NCI-H345 (cell line): ENCODE data around the gene CEMIP.

Experiments
- DNase-seq: peaks from one replicate; lab custom pipeline; 2025; lab: John Stamatoyannopoulos, UW

CEMIP gene

DNA sequence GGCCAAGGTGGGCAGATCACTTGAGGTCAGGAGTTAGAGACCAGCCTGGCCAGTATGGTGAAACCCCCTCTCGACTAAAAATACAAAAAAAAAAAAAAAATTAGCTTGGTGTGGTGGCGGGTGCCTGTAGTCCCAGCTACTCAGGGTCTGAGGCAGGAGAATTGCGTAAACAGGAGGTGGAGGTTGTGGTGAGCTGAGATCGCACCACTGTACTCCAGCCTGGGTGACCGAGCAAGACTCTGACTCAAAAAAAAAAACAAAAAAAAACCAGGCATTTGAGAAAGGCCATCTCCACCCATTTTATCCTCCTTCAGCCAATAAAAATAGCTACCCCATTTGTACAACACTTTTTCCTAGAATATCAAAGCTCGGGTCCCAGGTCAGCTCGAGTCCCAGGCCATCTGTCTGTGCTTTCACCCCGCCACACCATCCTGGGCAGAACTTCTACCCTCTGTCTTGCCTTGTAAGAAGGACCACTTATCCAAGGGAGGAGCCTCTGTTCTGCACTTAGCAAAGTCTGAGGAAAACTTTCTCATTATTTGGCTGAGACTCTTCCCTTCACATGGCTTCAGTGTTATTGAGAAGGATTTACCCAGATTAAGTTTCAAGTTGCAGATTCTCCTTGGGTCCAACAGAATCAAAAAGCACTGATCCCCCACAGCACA lies 111.3 kb downstream of the CEMIP start:
- no peak for DNase-seq

DNA sequence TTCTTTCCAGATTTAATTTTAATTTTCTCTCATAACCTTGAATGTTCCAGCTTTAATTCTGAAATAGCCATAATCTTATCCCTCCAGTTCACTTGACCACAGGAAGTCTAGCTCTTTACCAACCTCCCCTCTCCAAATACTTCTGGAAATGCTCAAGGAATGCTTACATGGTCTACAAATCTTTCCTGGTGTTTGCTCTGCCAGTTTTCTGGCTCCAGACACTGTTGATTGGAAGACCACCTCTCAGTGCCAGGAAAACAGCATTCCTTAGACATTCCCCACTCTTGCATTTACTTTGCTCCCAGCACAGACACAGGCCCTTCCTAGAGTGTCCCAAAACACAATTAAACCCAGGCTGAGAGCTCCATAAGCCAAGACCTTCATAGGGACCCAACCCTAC lies 111.8 kb downstream of the CEMIP start:
- no peak for DNase-seq

GRCh38 chr15:80892414-80892813 lies 113.2 kb downstream of the CEMIP start:
- no peak for DNase-seq

- no peak for DNase-seq
Measured at GRCh38 chr15:80893777-80894176, 114.6 kb downstream of the CEMIP start.

GRCh38 chr15:80895091-80895490 lies 115.9 kb downstream of the CEMIP start:
- no peak for DNase-seq

DNA sequence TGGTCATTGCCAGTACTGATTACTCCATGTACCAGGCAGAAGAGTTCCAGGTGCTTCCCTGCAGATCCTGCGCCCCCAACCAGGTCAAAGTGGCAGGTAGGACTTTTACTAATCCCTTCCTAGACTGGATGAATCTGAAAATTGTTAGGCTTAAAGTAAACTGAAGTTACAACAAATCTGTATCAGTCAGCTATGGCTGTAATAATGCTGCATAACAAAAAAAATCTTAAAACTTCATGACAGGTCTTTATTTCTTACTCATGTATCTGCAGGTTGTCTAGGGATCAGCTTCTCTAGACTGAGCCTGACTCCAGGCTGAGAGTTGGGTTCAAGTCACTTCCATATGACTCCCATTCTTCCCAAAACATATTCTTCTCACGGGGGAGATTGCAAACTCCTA lies 116.8 kb downstream of the CEMIP start:
- no peak for DNase-seq

DNA sequence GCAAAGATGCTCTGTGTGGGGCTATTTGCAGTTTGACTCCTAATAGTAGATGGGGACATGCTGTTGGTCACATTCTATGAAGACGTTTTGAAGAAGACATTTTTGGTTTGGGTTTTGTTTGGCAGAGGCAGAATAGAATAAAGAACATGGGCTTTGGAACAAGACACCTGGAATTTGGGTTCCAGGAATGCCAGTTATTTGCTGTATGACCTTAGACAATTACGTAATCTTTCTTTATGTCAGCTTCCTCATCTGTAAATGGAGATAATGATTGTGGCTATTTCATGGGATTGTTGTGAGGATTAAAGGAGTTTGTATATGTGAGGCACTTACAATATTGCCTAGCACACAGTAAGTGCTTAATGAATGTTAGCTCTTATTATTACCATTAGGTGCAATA lies 118.9 kb downstream of the CEMIP start:
- no peak for DNase-seq

GRCh38 chr15:80902298-80902801 lies 123.2 kb downstream of the CEMIP start:
- no peak for DNase-seq

DNA sequence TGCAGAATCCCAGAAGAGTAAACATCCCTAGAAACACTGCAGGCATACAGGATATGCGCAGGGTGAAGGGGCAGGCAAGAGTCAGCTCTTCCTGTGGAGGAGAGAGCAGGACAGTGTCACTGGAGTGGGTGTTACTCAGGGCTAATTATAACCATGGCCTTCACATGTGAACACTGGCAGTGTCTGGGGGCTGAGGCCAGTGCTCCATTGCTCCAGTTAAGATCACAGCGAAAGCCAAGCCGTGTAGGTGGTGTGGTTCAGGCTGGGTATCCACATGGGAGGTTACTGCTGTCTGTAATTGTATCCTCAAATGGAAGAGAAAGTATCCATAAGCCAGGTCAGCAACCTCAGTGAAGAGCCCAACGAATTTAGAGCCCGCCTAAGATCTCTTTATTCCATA lies 125.8 kb downstream of the CEMIP start:
- DNase-seq, result no peak

DNA sequence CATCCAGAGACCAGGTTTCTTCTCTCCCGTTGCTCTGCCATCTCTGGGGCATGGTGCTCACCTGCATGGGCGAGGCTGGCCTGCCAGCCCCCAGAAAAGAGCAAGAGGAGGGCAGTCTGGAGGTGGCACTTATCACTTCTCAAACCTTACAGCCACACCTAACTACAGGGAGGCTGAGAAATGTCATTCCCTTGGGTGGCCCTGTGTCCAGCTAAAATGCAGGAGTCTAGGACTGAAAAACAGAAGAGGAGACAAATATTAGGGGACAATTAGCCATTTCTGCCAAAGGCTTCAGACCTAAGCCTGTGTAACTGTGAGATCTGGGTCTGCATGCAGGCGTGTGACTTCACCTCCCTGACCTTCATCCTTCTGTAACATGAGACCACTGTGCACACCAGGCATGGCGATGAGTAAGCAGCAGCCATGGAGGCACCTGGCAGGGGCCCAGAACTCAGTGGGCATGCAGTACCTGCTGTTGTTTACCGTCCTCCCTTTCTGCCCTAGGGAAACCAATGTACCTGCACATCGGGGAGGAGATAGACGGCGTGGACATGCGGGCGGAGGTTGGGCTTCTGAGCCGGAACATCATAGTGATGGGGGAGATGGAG lies 127.1 kb downstream of the CEMIP start:
- DNase-seq, result peak; percentile 91

- DNase-seq, result no peak
Measured at GRCh38 chr15:80911821-80912220, 132.7 kb downstream of the CEMIP start.

- DNase-seq, result no peak
Measured at GRCh38 chr15:80912673-80913072, 133.5 kb downstream of the CEMIP start.

GRCh38 chr15:80913541-80913940 lies 134.4 kb downstream of the CEMIP start:
- no peak for DNase-seq

DNA sequence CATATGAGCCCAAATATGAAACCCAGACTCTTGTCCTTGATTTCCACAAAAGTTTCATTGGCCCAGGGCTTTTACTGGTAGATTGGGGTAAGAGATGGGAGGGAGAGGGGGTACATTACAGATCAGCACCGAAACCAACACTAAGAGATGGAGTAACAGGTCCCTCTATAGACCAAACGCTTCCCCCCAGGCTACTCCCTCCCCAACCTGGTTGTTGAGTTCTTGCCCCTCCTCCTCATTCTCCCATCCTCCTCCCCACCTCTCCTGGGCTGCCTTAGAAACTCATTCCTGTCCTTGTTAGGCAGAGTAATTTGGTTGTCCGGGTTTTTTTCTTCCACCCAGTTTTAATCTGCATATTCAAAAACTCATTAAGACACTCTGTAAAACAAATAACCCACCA lies 136.3 kb downstream of the CEMIP start:
- no peak for DNase-seq

GRCh38 chr15:80916056-80916455 lies 136.9 kb downstream of the CEMIP start:
- DNase-seq, result no peak

DNA sequence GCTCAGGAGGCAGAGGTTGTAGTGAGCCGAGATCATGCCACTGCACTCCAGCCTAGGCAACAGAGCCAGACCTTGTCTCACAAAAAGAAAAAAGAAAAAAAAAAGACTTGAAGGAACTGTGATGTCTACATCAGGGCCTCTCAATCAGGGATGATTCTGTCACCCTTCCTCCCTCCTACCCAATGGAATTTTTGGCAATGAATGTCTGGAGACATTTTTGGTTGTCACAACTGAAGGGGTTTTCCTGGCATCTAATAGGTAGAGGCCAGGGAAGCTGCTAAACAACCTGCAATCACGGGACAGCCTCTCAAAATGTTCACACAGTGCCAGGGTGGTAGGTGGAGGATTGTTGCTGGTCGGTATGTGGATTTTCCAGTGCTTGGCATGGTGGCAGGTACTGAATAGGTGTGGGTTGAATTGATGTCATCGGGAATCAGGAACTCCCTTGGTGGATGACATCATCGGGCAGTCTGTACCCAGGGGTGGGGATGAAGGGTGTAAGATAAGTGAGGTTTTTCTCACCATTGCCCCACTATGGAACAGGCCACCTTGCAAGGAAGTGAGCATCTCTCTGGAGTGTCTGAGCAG lies 139.1 kb downstream of the CEMIP start:
- DNase-seq, result no peak

GRCh38 chr15:80920271-80920699 lies 141.1 kb downstream of the CEMIP start:
- no peak for DNase-seq

DNA sequence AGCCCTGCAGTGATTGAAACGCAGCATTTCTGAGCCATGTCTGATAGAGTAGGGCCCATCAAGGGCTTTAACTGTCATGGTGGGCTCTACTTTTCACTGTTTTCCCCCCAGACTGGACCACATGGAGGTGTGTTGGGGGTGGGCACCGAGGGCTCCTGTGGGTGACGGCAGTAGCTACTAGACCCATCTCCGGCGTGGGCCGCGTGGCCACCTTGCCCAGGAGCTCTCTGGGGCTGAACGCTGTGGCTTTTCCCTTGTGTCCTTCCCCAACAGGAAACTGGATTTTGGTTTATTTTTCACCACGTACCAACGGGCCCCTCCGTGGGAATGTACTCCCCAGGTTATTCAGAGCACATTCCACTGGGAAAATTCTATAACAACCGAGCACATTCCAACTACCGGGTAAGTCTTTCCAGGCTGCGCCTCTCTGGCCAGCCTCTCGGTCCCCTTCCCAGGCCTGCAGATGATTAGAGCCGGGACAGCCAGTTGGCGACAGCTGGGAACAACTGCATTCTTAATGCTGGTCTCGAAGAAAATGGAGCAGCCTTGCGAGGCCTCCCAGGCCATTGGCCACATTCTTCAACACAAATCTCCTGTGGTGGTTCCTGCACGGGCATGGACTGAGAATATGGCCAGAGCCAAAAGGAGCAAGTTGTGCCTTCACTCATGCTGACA lies 142.7 kb downstream of the CEMIP start:
- no peak for DNase-seq

DNA sequence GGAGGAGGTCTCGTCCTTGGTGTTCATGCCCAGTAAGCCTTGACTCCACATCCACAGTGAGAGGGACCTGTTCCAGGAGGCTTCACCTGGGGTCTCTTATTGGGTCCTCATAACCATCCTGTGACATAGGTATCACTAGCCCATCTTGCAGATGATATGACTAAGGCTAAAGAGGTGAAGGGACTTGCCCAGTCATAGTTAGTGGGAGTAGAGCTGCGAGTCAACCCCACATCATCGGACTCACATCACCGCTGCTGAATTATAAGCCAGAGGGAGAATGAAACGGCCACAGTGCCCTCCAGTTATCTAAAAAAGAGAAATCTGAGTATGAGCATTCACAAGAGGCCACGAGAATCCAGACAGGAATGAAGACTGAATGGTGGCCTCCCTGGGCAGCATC lies 144.5 kb downstream of the CEMIP start:
- no peak for DNase-seq

GRCh38 chr15:80924278-80924677 lies 145.1 kb downstream of the CEMIP start:
- no peak for DNase-seq

GRCh38 chr15:80925597-80926059 lies 146.5 kb downstream of the CEMIP start:
- DNase-seq, result no peak

- no peak for DNase-seq
Measured at GRCh38 chr15:80926126-80926525, 147.0 kb downstream of the CEMIP start.

- DNase-seq, result no peak
Measured at GRCh38 chr15:80929225-80929624, 150.1 kb downstream of the CEMIP start.
